ENCODE measurements around the gene LMNTD1.
"Not testable (repeated sequence)": the region's sequence is repeated elsewhere in the genome, so short reads cannot be mapped to it uniquely, and the experiment has no call there.

LMNTD1 gene, protein sequence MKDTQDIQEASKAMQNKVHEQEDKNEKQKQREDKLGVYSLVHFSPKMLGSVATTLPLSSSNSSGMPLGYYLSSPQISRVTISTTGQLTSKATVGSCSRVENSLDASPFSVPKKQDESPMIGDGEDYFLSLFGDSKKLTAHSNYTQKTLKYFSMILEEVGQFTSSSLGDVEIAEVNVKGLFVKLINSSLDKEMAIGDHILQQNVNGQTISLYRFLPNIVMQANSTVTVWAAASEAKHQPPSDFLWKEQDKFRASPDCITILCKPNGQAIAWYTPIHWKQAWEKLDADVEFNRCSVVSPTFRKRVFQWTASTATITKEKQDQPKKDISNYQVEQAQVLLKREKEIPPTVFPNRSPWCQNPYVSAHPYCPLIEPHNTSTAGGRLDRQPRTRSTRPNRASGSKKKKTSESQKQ

DNA sequence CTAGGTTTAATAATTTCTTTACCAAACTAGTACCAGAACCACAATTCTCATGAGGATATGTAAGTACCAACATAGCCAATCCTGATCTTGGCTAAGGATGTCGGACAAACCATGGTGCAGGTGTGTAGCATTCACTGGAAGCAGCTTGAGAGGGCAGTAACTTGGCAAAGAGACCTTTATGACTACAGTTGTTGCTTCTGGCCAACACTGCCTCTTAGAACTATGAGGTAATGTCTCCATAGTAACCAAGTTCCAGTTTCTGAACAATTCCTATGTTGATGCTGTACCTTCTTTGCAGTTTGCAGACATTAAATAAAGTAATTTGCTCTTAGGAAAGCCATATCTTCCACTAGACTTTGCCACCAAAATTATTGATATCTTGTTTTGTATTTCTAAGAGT is at the start of gene LMNTD1:
TSS of gene LMNTD1 (minus strand) at position 186 of the 400 bp plus-strand sequence. CDS start 324 bp downstream, outside the sequence.
- no peak for DNase-seq (ENCODE audit: low read depth in 2 of 2)

DNA sequence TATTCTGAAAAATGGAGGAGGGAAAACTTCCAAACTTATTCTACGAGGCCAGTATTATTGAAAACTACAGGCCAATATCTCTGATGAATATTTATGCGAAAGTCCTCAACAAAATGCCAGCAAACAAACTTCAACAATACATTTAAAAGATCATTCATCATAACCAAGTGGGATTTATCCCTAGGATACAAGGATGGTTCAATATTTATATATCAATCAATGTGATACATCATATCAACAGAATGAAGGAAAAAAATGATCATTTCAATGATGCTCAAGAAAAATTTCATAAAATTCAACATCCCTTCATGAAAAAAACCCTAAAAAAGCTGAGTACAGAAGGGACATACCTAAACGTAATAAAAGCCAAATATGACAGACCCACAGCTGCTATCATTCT is 45.9 kb upstream of the LMNTD1 start:
- DNase-seq (ENCODE audit: low read depth in 2 of 2) = no peak

DNA sequence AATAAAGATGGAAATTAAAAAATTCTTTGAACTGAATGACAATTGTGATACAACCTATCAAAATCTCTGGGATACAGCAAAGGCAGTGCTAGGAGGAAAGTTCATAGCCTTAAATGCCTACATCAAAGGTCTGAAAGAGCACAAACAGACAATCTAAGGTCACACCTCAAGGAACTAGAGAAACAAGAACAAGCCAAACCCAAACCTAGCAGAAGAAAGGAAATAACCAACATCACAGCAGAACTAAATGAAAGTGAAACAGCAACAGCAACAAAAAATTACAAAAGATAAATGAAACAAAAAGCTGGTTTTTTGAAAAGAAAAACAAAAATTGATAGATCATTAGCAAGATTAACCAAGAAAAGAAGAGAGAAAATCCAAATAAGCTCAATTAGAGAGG is 42.4 kb upstream of the LMNTD1 start:
- DNase-seq (ENCODE audit: low read depth in 2 of 2) = not testable (repeated sequence)

DNA sequence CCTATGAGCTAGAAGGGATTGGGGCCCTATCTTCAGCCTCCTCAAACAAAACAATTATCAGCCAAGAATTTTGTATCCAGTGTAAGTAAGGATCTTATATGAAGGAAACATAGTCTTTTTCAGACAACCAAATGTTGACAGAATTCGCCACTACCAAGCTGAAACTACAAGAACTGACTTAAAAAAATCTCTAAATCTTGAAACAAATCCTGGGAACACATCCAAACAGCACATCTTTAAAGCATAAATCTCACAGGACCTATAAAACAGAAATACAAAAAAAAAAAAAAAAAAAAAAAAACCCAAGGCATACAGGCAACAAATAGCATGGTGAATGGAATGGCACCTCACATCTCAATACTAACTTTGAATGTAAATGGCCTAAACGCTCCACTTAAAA is 41.3 kb upstream of the LMNTD1 start:
- DNase-seq (ENCODE audit: low read depth in 2 of 2) = no peak

DNA sequence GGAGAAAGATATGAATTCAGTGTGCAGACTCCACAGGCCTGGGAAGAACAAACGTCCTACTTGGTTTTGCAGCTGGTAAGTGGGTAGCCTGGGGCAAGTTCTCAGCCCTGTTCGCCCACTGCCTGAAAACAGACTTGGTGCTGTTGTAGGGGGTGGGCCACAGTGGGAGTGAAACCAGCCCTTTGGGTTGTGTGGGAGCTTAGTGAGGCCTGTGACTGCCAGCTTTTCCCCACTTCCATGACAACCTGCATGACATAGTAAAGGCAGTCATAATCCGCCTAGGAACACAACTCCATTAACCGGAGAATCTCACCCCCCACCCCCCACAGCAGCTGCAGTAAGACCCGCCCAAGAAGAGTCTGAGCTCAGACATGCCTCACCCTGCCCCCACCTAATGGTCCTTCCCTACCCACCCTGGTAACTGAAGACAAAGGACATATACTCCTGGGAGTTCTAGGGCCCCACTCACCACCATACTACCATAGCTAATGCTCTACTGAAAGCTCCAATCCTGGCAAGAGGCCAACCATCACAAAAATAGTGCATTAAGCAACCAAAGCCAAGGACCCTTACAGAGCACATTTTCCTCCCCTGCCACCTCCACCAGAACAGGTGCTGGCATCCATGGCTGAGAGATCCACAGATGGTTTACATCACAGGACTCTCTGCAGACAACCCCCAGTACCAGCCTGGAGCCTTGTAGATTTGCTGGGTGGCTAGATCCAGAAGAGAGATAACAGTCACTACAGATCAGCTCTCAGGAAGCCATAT is 39.8 kb upstream of the LMNTD1 start:
- no peak for DNase-seq (ENCODE audit: low read depth in 2 of 2)

DNA sequence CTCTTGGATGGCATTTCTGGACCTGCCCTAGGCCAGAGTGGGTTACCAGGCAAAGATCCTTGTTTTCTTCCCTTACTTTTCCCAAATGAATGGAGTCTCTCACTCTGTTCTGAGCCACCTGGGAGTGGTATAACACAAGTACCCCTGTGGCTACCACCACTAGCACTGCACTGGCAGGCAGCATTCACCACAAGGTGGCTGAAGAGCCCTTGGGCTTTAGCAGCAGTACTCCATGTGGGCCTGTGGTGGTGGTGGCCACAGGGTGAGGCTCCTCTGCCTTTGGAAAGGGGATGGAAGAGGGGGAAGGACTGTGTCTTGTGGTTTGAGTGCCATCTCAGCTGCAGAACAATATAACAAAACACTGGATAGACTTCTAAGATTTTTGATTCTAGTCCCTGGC is 38.1 kb upstream of the LMNTD1 start:
- no peak for DNase-seq (ENCODE audit: low read depth in 2 of 2)

DNA sequence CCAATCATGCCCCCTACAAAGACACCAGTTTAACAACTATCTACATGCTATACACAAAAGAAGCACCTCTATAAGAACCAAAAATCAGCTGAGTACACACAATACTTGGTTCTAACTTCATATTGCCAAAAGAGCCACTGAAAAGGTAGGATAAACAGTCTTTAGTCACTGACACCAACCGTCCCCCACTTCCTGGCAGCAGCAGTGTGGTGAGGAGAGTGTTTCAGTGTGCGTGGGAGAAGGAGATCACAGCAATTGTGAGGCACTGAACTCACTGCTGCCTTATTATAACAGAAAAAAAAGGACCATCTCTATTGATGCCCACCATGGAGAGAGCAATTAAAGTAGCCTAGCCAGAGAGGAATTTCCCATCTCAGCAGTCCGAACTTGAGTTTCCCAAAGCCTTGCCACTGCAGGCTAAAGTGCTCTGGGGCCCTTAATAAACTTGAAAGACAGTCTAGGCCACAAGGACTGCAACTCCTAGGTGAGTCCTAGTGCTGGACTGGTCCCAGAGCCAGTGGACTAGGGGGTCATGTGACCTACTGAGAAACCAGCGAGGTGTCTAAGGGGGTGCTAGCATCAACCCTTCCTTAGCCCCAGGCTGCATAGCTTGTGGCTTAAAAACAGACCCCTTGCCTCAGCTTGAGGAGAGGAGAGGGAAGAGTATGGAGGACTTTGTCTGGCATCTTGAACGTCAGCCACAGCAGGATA is 37.1 kb upstream of the LMNTD1 start:
- DNase-seq (ENCODE audit: low read depth in 2 of 2) = peak; percentile 3 to 4

DNA sequence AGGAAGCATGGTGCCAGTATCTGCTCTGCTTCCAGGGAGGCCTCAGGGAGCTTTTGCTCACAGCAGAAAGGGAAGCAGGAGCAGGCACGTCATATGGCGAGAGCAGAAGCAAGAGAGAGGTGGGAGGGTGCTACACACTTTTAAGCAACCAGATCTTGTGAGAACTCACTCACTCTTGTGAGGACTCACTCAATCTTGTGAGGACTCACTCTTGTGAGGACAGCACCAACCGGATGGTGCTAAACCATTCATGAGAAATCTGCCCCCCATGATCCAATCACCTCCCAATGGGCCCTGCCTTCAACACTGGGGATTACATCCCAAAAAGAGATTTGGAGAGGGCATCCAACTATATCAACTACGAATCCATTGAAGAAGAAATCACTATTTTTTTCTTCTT is 34.3 kb upstream of the LMNTD1 start:
- no peak for DNase-seq (ENCODE audit: low read depth in 2 of 2)

DNA sequence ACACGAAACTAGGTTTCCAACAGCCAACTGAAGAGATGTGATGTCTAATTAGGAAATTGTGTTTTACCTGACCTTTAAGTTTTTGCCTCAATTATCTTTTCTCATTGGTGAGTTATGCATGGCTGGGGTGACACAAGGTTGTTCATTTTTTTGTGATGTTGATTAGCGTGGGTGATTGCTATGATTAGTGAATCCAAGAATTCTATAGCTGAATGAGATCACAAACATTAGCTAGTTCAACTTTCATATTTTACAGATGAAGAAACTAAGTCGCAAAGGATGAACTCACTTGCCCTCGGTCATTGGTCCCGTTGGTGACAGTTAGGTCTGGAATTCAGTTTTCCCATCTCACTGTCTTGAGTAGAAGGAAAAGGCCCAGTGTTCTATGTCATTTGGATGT is 32.6 kb upstream of the LMNTD1 start:
- no peak for DNase-seq (ENCODE audit: low read depth in 2 of 2)

DNA sequence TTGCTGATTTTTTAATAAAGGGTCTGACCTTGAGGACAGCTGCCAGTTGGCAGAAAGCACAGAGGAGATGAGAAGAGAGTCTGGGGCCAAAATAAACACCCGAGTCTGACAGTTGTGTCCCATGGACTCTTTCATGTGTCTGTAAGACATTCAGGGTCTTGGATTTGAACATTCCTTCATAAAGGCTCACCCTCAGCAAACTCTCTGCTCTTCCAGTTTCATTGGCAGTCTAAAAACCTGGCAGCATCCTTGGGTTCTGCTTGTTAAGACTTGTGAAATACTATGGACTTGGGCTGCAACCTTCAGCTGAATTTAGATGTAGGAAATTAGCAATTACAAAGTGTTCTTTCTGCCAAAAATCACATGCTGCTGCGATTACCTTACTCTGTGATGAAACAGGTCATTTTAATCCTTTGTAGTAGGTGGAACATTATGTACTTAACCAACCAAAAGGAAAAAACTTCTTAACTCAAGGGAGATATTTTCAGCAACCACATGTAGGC is 32.0 kb upstream of the LMNTD1 start:
- DNase-seq (ENCODE audit: low read depth in 2 of 2) = no peak

DNA sequence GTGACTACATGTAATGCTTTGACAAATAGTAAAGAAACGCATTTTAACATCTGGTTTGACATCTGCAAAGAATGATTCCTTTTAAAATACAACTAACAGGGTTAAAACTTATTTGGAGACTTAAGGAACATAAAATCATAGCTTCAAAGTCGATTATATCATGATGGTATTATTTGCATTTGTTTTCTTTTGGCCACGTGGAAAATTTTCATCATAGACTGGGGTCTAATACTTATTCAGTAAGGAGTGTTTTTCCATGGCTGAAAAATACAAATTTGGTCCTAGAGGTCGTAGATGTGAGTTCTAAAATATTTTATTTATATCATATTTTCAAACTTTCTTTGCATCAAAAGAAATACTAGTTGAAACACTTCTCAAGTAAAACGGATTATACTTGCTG is 31.5 kb upstream of the LMNTD1 start:
- no peak for DNase-seq (ENCODE audit: low read depth in 2 of 2)

DNA sequence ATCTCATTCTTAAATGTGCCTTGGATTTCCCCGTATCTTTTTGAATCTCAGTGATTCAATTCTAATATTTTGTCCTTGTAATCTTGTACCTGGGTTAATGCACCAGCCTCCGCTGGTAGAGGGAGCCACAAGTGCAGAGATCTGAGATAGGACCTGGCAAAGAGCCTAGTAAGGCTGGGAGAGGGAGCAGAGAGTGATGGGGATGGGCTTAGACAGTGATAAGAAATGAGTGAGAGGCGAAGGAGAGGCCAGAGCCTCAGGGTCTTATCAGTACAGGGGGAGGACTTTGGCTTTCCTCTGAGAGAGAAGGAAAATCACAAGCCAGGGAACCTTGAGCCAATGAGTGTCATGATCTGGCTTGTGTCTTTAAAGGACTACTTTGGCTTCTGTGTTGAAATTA is 30.5 kb upstream of the LMNTD1 start:
- DNase-seq (ENCODE audit: low read depth in 2 of 2) = no peak

DNA sequence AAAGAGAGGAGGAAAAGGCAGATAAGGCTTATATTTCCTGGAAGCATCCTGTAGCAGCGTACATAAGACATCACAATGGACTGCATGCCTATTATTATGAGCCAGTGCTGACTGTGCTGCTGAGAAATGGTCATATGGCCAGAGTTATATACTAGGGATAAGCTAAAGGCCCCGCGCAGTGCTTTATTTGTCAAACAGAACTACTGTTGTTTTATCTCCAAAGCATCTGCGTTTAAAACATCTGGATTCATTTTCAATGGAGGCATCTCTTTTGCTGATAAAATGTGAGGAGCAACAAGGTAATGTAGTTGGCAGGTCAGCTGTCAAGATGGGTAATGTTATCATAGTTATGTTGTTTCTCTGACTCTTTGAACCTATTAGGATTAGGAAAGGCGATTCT is 28.0 kb upstream of the LMNTD1 start:
- DNase-seq (ENCODE audit: low read depth in 2 of 2) = no peak

DNA sequence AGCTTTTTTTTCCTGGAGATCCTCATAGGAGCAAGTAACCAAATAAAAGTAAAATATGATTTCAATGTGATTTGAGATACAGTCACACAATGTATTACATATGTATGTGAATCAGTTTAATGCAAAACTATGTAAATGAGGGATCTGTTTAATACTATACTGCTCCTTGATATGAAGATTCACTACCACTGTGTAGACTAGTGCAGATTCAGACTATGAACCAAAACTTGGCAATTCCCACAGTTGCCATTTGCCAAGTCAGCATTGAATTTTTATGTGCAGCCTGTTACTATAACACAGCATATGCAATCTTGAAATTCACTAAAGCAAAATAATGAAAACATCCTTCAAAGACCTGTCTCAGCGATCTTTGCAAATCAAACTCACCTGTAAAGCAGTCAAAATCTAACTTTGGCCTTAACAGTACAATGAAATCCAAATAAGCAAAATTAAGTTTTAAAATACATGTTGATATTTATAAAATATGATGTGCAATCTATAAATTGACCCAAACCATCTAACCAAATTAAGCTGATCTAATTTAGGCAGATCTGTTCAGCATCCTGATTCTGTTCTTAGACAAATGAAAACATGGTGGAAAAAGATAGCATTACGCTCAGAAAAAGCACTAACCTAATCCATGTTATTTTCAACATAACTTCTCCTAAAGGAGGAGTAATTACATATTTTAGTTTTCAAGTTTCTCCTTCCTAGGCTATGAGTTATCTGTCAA is 25.5 kb upstream of the LMNTD1 start:
- no peak for DNase-seq (ENCODE audit: low read depth in 2 of 2)

DNA sequence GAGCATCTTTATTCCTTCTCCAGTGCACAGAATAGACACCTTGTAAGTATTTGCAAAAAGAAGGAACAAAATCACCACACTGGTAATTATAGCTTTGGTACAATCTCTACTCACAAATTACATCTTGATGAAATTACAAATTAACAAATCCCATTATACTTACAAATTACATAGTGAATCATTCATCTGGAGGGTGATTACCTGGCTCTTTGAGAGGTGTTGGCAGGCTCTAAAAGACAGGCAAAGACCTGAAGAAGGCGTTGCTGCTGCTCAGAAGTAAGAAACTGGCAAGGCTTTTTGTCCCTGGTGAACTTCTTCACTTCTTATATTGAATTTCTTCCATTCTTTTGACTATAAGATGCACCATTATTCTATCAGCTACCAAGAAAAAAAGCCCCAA is 21.7 kb upstream of the LMNTD1 start:
- no peak for DNase-seq (ENCODE audit: low read depth in 2 of 2)

DNA sequence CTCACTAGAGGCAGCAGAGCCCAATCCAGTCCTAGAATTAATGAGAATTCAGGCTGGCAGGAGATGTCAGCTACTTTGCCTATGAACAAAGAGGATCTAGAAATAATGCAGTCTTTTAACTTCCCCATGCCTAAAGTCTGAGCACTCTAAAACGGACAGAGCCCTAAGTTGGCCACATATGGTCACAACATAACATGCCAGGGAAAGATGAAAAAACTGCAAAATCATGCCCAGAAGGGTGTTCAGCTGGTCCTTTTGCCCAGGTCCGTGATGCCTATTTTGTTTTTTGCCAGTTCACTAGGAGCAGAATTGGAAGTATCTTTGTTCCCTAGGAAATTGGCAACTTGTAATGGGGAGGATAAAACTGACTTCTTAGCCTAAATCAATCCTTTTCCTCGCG is 20.3 kb upstream of the LMNTD1 start:
- no peak for DNase-seq (ENCODE audit: low read depth in 2 of 2)

DNA sequence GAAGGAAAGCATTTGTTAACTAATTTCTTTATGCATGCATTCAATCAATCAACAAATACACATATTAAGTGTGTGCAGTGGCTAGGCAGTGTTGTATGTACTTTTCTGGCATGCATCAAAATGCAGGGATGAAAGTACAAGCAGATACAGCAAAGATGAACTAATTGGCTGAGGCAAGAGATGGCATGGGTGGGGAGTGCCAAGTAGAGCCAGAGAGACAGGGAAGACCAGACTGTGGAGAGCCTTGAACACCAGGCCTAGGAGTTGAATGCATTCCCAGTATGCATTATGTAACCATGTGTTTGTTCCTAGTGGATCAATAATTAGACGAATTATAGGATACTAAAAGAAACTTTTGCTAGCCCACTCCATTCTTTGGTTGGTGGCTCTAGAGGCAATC is 17.3 kb upstream of the LMNTD1 start:
- no peak for DNase-seq (ENCODE audit: low read depth in 2 of 2)

DNA sequence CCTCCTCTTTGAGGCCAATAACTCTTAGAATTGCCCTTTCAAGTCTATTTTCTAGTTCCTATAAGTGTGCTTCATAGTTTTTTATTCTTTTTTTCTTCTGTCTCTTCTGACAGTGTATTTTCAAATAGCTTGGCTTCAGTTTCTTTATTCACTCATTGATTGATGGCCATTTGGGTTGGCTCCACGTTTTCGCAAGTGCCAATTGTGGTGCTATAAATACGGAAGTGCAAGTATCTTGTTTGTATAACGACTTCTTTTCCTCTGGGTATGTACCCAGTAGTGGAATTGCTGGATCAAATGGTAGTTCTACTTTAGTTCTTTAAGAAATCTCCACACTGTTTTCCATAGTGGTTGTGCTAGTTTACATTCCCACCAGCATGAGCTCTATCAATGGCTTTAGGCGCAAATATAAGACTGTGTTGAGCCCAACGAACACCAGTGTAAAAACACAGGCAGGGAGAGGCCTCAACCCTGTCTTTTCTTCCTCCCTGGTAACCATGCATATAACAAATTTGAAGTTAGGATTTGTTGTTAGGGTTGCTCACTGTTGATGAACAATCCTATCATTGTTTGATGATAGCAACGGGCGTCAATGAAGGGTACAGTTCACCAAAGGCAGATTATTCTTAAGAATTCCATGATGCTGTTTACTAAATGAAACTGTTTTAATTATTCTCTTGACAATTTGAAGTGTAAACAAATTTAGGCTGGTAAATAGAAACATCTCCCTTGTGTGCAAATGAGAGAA is 13.3 kb upstream of the LMNTD1 start:
- no peak for DNase-seq (ENCODE audit: low read depth in 2 of 2)

DNA sequence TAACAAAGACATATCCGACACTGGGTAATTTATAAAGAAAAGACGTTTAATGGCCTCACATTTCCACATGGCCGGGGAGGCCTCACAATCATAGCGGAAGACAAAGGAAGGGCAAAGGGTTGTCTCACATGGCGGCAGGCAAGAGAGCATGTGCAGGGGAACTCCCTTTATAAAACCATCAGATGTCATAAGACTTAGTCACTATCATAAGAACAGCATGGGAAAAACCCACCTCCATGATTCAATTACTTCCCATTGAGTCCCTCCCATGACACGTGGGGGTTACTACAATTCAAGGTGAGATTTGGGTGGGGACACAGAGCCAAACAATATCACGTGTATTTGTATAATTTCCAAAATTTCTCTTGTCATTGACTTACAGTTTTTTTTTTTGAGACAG is 5.5 kb upstream of the LMNTD1 start:
- DNase-seq (ENCODE audit: low read depth in 2 of 2) = no peak

DNA sequence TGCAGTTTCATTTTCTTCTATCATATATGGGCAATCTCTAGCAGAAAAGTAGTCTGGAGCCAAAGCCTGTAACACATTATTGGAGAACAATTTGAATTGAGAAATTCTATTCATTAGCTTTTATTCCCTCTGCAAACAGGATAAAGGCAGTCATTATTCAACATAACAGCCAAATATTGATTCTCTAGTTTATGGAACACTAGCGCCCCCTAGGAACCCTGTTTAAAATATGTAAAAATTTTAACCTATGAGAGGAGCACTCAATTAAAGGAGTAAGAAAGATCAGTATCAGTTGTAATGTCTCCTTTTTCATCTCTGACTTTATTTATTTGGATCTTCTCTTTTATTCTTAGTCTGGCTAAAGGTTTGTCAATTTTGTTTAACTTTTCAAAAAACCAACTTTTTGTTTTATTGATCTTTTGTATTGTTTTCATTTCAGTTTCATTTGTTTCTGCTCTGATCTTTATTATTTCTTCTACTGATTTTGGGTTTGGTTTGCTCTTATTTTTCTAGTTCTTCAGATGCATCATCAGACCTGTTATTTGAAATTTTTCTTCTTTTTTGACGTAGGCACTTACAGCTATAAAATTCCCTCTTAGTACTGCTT is 4.8 kb upstream of the LMNTD1 start:
- DNase-seq (ENCODE audit: low read depth in 2 of 2) = no peak

DNA sequence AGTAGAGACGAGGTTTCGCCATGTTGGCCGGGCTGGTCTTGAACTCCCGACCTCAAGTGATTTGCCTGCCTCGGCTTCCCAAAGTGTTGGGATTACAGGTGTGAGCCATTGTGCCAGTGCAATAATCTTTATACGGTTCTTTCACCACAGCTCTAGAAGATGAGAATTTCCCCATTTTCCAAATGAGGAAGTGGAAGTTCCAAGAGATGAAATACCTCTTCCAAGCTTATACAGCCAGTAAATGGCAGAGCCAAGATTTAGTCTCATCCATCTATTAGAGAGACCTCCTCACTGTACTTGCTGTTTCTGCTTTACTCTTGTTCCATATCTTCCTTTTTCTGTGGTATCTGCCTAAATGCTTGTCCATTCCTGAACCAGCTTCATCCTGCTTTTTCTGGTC is 3.1 kb upstream of the LMNTD1 start:
- no peak for DNase-seq (ENCODE audit: low read depth in 2 of 2)

Data from stimulated activated CD8-positive, alpha-beta memory T cell treated with anti-CD3 and anti-CD28 coated beads, Interleukin-15, amount 100 ng/mL, for 4 hours (primary cell).